Sciatic nerve (tissue), 1 donor: Measurements from ENCODE around the gene AKR7A2. TPM values are rescaled to one million over a fixed set of nuclear protein-coding genes. Genes with fewer than 3 reads are reported as not detected.

ENCODE experiments used
- total RNA-seq: library from RNA; stranded (reverse); fragmentation: NEBNext Ultra II Directional; extraction: Animal tissue kit (Norgen Biotek cat#: 25700); gene quantifications from one replicate; pipeline ENCODE4 v1.2.1, GENCODE V29; 2021
- donor health status: DM: no; HTN: no; CAD: no.

The AKR7A2 gene
- total RNA-seq, 1 donor from 2014 or later: 35.8 TPM

Other genes with a start within 250 kb of the AKR7A2 start
- gene UBR4, start 101.9 kb downstream of the AKR7A2 start, total RNA-seq: 161 TPM
- gene EMC1, start 60.6 kb downstream of the AKR7A2 start, total RNA-seq: 37.8 TPM
- gene MRTO4, start 60.3 kb downstream of the AKR7A2 start, total RNA-seq: 13.1 TPM
- 1.6 TPM for gene AKR7A3, start 23.4 kb downstream of the AKR7A2 start, total RNA-seq
- gene SLC66A1, start 182 bp upstream of the AKR7A2 start, total RNA-seq: 10.8 TPM
- gene CAPZB, start 173.4 kb upstream of the AKR7A2 start, total RNA-seq: 198 TPM